ENCODE results near the gene SFTPD.
"Not testable (repeated sequence)": the region's sequence is repeated elsewhere in the genome, so short reads cannot be mapped to it uniquely, and the experiment has no call there.

Gene SFTPD

GRCh38 chr10:79948976-79949722 is at the start of gene SFTPD:
TSS of gene SFTPD (minus strand) at chr10:79949105. CDS start at chr10:79946659, 2,446 bp downstream.
- no peak for DNase-seq

- DNase-seq = no peak
Measured at GRCh38 chr10:79995979-79996634, 47.2 kb upstream of the SFTPD start.

- no peak for DNase-seq
Measured at GRCh38 chr10:79994556-79994955, 45.7 kb upstream of the SFTPD start.

GRCh38 chr10:79988199-79988598 is 39.3 kb upstream of the SFTPD start:
- DNase-seq = not testable (repeated sequence)

GRCh38 chr10:79986661-79987060 is 37.8 kb upstream of the SFTPD start:
- DNase-seq = not testable (repeated sequence)

GRCh38 chr10:79985481-79986072 is 36.7 kb upstream of the SFTPD start:
- no peak for DNase-seq

- DNase-seq = no peak
Measured at GRCh38 chr10:79984851-79985250, 35.9 kb upstream of the SFTPD start.

GRCh38 chr10:79983286-79983909 is 34.5 kb upstream of the SFTPD start:
- no peak for DNase-seq

GRCh38 chr10:79982861-79983260 is 34.0 kb upstream of the SFTPD start:
- DNase-seq = no peak

- DNase-seq = no peak
Measured at GRCh38 chr10:79982362-79982800, 33.5 kb upstream of the SFTPD start.

GRCh38 chr10:79981450-79982361 is 32.8 kb upstream of the SFTPD start:
- peak; percentile 25 for DNase-seq

- DNase-seq = no peak
Measured at GRCh38 chr10:79980711-79981110, 31.8 kb upstream of the SFTPD start.

GRCh38 chr10:79979976-79980687 is 31.2 kb upstream of the SFTPD start:
- no peak for DNase-seq

GRCh38 chr10:79979310-79979975 is 30.5 kb upstream of the SFTPD start:
- no peak for DNase-seq

GRCh38 chr10:79976999-79977398 is 28.1 kb upstream of the SFTPD start:
- DNase-seq = no peak

- DNase-seq = no peak
Measured at GRCh38 chr10:79970062-79970461, 21.2 kb upstream of the SFTPD start.

GRCh38 chr10:79947787-79948424 is 999 bp downstream of the SFTPD start:
- no peak for DNase-seq

GRCh38 chr10:79947083-79947415 is 1.9 kb downstream of the SFTPD start:
- DNase-seq = no peak

GRCh38 chr10:79946271-79947082 is 2.4 kb downstream of the SFTPD start:
- no peak for DNase-seq
